HCT116 (cell line): ENCODE measurements around the gene RFC1.

Experiments used
- ATF3 ChIP-seq: IDR thresholded peaks from 2 replicates; pipeline ENCODE4 v1.6.1; 2012
- CTCF ChIP-seq, 3 experiments: fragments of 200-600 bp in 1 of 3; sonication (generic) in 1 of 3; IDR thresholded peaks in 2 of 3; conservative IDR thresholded peaks in 1 of 3; 2 replicates each; pipeline ENCODE4 v1.5.1; 2012 to 2017; ENCODE audit warnings: low read depth in 2 of 3, low read length in 2 of 3, antibody characterized with exemption in 1 of 3, borderline replicate concordance in 1 of 3, control low read depth in 1 of 3, mild to moderate bottlenecking in 1 of 3, mixed read lengths in 1 of 3, mixed run types in 1 of 3, moderate library complexity in 1 of 3; ENCODE audit not compliant: insufficient read depth in 1 of 3
- EGR1 ChIP-seq: IDR thresholded peaks from 2 replicates; pipeline ENCODE4 v1.6.1; 2012; ENCODE audit warnings: low read depth
- EZH2 ChIP-seq: fragments of 200-600 bp; sonication (generic); IDR thresholded peaks from 2 replicates; pipeline ENCODE4 v1.6.1; 2017; ENCODE audit warnings: antibody characterized with exemption, mixed run types
- MAX ChIP-seq: IDR thresholded peaks from 2 replicates; pipeline ENCODE4 v1.6.1; 2012
- POLR2A ChIP-seq: IDR thresholded peaks from 2 replicates; pipeline ENCODE4 v1.7.0; 2011; ENCODE audit warnings: borderline replicate concordance; ENCODE audit not compliant: insufficient read depth, insufficient read length; ENCODE audit errors: extremely low read depth
- POLR2AphosphoS5 ChIP-seq: IDR thresholded peaks from 2 replicates; pipeline ENCODE4 v1.6.1; 2011; ENCODE audit warnings: mild to moderate bottlenecking, low read depth, low read length, moderate library complexity
- SIN3A ChIP-seq: IDR thresholded peaks from 2 replicates; pipeline ENCODE4 v1.6.1; 2012; ENCODE audit warnings: low read depth
- SP1 ChIP-seq: IDR thresholded peaks from 2 replicates; pipeline ENCODE4 v1.6.1; 2012; ENCODE audit warnings: low read depth
- YY1 ChIP-seq: IDR thresholded peaks from 2 replicates; pipeline ENCODE4 v1.6.1; 2011; ENCODE audit warnings: low read length, low read depth, moderate library complexity, mild to moderate bottlenecking; ENCODE audit not compliant: insufficient replicate concordance; ENCODE audit errors: extremely low read depth
- TF ChIP-seq, protein P1 (sequence below): IDR thresholded peaks from 2 replicates; pipeline ENCODE4 v1.6.1; 2012; ENCODE audit warnings: low read depth

- TF ChIP-seq EGR1 (no peak), CTCF (IDR thresholded peaks at IDR 0.05 in 2 of 3, conservative IDR thresholded peaks at IDR 0.05 in 1 of 3; ENCODE audit: borderline replicate concordance in 1 of 3, insufficient read depth in 1 of 3, low read depth in 2 of 3, low read length in 2 of 3) (no peak), POLR2A (no peak), POLR2AphosphoS5 (no peak), SP1 (no peak), ATF3 (no peak), EZH2 (no peak), SIN3A (no peak), YY1 (no peak), MAX (no peak)
- TF ChIP-seq, protein P1, sequence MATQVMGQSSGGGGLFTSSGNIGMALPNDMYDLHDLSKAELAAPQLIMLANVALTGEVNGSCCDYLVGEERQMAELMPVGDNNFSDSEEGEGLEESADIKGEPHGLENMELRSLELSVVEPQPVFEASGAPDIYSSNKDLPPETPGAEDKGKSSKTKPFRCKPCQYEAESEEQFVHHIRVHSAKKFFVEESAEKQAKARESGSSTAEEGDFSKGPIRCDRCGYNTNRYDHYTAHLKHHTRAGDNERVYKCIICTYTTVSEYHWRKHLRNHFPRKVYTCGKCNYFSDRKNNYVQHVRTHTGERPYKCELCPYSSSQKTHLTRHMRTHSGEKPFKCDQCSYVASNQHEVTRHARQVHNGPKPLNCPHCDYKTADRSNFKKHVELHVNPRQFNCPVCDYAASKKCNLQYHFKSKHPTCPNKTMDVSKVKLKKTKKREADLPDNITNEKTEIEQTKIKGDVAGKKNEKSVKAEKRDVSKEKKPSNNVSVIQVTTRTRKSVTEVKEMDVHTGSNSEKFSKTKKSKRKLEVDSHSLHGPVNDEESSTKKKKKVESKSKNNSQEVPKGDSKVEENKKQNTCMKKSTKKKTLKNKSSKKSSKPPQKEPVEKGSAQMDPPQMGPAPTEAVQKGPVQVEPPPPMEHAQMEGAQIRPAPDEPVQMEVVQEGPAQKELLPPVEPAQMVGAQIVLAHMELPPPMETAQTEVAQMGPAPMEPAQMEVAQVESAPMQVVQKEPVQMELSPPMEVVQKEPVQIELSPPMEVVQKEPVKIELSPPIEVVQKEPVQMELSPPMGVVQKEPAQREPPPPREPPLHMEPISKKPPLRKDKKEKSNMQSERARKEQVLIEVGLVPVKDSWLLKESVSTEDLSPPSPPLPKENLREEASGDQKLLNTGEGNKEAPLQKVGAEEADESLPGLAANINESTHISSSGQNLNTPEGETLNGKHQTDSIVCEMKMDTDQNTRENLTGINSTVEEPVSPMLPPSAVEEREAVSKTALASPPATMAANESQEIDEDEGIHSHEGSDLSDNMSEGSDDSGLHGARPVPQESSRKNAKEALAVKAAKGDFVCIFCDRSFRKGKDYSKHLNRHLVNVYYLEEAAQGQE = no peak
Observed at GRCh38 chr4:39406763-39407583, 40.8 kb upstream of the RFC1 start, which contains the start of gene KLB.
